Mucosa of rectum (tissue), 2 donors: ENCODE measurements around the gene DLGAP5.

ENCODE experiments used
- H3K27ac ChIP-seq, 2 donors: one replicate each; pipeline ENCODE4 v1.7.0; 2013; ENCODE audit warnings: inconsistent platforms in 2 of 2, low read depth in 2 of 2, low read length in 2 of 2
- H3K27me3 ChIP-seq, 2 donors: one replicate each; pipeline ENCODE4 v1.7.0; 2013; ENCODE audit warnings: low read length in 2 of 2; ENCODE audit not compliant: control insufficient read depth in 2 of 2, insufficient read depth in 2 of 2
- H3K36me3 ChIP-seq, 2 donors: one replicate each; pipeline ENCODE4 v1.7.0; 2013; ENCODE audit warnings: low read length in 2 of 2; ENCODE audit not compliant: control insufficient read depth in 2 of 2, insufficient read depth in 2 of 2
- H3K4me1 ChIP-seq, 2 donors: one replicate each; pipeline ENCODE4 v1.7.0; 2013; ENCODE audit warnings: low read length in 2 of 2, mild to moderate bottlenecking in 1 of 2; ENCODE audit not compliant: control insufficient read depth in 2 of 2, insufficient read depth in 2 of 2
- H3K4me3 ChIP-seq, 2 donors: one replicate each; pipeline ENCODE4 v1.7.0; 2013; ENCODE audit warnings: low read length in 2 of 2
- H3K9ac ChIP-seq, 2 donors: one replicate each; pipeline ENCODE4 v1.7.0; 2013; ENCODE audit warnings: low read length in 2 of 2, low read depth in 1 of 2, mild to moderate bottlenecking in 1 of 2
- H3K9me3 ChIP-seq, 2 donors: one replicate each; pipeline ENCODE4 v1.7.0; 2013; ENCODE audit warnings: low read length in 2 of 2; ENCODE audit not compliant: control insufficient read depth in 2 of 2
- donor health status: healthy.
- donor health status: Normal muscosa, but diverticular disease.

Gene DLGAP5

GRCh38 chr14:55220230-55220629 is 28.8 kb upstream of the DLGAP5 start:
- no peaks in the 10 kb centered on the region for H3K27me3 ChIP-seq
- H3K4me1 ChIP-seq = no peaks in the 10 kb centered on the region
- H3K9ac ChIP-seq = no peak overlapping the region
- no peak overlapping the region for H3K27ac ChIP-seq
- no peaks in the 10 kb centered on the region for H3K36me3 ChIP-seq
- H3K9me3 ChIP-seq = no peaks in the 10 kb centered on the region
- no peak overlapping the region for H3K4me3 ChIP-seq

DNA sequence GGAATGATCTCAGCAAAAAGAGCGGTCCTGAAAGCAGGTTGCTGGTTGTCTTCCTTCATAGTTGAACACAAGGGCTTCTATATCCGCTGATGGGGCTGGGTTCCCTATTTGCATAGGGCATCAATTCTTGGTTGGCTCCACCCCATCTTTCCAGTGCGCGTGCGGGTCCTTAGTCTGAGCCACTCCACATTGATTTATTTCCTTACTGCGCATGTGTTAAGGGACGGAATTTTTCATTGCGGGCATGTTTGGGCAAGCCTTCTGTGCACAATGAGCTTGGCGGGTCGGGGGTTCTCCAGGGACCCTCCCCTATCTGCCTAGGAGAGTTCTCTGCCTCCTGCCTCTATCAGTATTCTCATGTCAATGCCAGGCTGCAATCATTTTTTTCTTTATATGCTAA is 21.2 kb upstream of the DLGAP5 start:
- no peak overlapping the region for H3K27ac ChIP-seq
- no peak overlapping the region for H3K9ac ChIP-seq
- no peaks in the 10 kb centered on the region for H3K36me3 ChIP-seq
- no peak overlapping the region for H3K4me3 ChIP-seq
- no peaks in the 10 kb centered on the region for H3K27me3 ChIP-seq
- no peaks in the 10 kb centered on the region for H3K4me1 ChIP-seq
- H3K9me3 ChIP-seq = no peaks in the 10 kb centered on the region

DNA sequence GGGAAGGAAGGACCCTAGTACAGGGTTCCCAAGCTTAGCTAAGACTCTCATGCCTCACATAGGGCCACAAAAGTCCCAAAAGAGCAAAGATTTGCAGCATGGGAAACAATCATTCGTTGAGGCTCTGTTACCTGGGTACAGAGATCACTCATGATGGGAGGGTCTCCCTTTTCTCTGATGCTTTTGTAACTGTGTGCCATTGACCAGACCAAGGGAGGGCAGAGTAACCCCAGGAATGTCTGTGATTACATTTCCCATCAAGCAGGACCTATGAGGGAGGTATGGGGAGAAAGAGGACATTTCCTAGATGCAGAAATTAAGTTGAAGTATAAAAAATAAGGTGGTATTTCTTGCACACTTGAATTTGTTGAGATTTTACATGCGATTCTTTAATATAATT is 16.4 kb upstream of the DLGAP5 start:
- no peaks in the 10 kb centered on the region for H3K36me3 ChIP-seq
- H3K27me3 ChIP-seq = no peaks in the 10 kb centered on the region
- no peak overlapping the region for H3K4me3 ChIP-seq
- no peaks in the 10 kb centered on the region for H3K4me1 ChIP-seq
- H3K9ac ChIP-seq = no peak overlapping the region
- H3K27ac ChIP-seq = no peak overlapping the region
- H3K9me3 ChIP-seq = no peaks in the 10 kb centered on the region

GRCh38 chr14:55206175-55206693 is 14.8 kb upstream of the DLGAP5 start:
- H3K4me1 ChIP-seq = no peaks in the 10 kb centered on the region
- no peak overlapping the region for H3K27ac ChIP-seq
- no peaks in the 10 kb centered on the region for H3K27me3 ChIP-seq
- no peaks in the 10 kb centered on the region for H3K36me3 ChIP-seq
- H3K9ac ChIP-seq = no peak overlapping the region
- no peaks in the 10 kb centered on the region for H3K9me3 ChIP-seq
- H3K4me3 ChIP-seq = no peak overlapping the region

- Histone ChIP-seq H3K27me3 (no peaks in the 10 kb centered on the region), H3K27ac (no peak overlapping the region), H3K36me3 (no peaks in the 10 kb centered on the region), H3K4me3 (peak overlapping the region; percentile 13 to 50), H3K9me3 (no peaks in the 10 kb centered on the region), H3K4me1 (no peaks in the 10 kb centered on the region), H3K9ac (no peak overlapping the region)
These were observed 10.1 kb upstream of the DLGAP5 start for GRCh38 chr14:55201219-55202101.

DNA sequence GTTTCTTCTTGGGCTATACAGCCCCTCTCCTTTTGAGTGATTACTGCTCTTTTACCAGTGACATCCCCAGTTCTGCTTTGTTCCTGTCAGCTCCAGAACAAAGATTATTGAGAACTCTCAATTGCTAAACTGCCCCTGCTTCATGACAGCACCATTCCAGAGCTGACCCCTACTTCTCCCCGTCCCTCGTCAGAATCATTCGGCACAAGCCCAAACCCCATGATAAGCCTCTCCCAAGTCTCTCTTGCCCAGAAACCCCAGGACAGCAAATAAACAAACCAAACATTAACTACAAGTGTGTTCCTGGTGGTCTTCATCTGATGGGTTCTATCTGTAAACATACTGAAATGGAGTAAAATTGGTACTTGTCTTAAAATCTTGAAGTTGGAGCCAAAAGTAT is 9.3 kb upstream of the DLGAP5 start:
- no peaks in the 10 kb centered on the region for H3K36me3 ChIP-seq
- no peak overlapping the region for H3K9ac ChIP-seq
- no peaks in the 10 kb centered on the region for H3K4me1 ChIP-seq
- no peak overlapping the region for H3K4me3 ChIP-seq
- H3K9me3 ChIP-seq = no peaks in the 10 kb centered on the region
- H3K27ac ChIP-seq = no peak overlapping the region
- H3K27me3 ChIP-seq = no peaks in the 10 kb centered on the region

DNA sequence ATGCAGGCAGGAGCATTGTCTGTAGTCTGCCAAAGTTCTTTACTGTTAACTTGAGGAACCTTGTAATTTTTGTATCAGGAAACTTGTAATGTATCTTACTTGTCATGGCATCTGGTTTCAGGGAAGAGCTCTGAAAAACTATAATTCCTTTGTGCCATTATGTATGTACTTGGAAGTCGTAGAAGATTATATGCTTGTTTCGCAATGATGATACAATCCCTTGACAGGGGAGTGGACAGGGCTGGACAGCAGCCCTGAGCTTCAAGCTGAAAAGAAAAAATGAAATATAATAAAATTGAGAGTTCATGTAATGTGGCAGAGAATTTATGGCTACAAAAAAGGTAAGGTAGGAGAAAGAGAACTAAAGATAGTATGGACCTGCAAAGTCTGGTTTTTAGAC is 7.4 kb upstream of the DLGAP5 start:
- Histone ChIP-seq H3K4me1 (no peaks in the 10 kb centered on the region), H3K27ac (no peak overlapping the region), H3K36me3 (no peaks in the 10 kb centered on the region), H3K27me3 (no peaks in the 10 kb centered on the region), H3K9me3 (no peaks in the 10 kb centered on the region), H3K9ac (no peak overlapping the region), H3K4me3 (no peak overlapping the region)

- Histone ChIP-seq H3K27ac (no peak overlapping the region), H3K36me3 (no peaks in the 10 kb centered on the region), H3K4me1 (peaks cover 6 to 10% of the 10 kb centered on the region in 2 donors), H3K27me3 (no peaks in the 10 kb centered on the region), H3K4me3 (no peak overlapping the region), H3K9me3 (no peaks in the 10 kb centered on the region), H3K9ac (no peak overlapping the region)
These were observed 3.4 kb upstream of the DLGAP5 start for GRCh38 chr14:55194656-55195355.

DNA sequence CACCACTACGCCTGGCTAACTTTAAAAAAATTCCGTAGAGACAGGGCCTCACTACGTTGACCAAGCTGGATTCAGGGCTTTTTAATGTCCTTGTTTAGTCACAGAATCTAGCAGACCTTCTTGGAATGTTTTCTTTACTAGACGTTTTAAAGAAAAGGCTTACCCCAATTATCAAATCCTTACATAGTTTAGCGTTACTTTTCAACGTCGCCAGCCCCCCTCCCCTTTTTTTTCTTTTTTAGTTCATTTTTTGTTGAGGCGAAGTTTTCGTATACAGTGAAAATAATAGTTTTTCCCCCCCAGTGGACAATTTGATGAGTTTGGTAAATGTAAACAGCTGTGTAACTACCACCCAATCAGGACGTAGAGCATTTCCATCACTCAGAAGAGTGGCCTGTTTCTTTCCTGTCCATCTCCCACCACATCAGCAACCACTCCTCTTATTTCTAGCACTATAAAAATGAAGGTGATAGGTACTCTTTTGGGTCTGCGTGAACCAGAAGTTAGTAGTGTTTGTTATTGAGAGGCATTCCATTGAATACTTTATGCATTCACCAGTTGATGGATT is 753 bp upstream of the DLGAP5 start:
- Histone ChIP-seq H3K4me1 (peaks cover 6 to 10% of the 10 kb centered on the region in 2 donors), H3K36me3 (no peaks in the 10 kb centered on the region), H3K4me3 (peak overlapping the region; percentile 86 to 92), H3K27ac (peak overlapping the region; percentile 58 to 65), H3K9me3 (no peaks in the 10 kb centered on the region), H3K9ac (peak overlapping the region; percentile 74 to 88), H3K27me3 (no peaks in the 10 kb centered on the region)

- no peaks in the 10 kb centered on the region for H3K36me3 ChIP-seq
- no peak overlapping the region for H3K27ac ChIP-seq
- no peaks in the 10 kb centered on the region for H3K27me3 ChIP-seq
- H3K9me3 ChIP-seq = no peaks in the 10 kb centered on the region
- H3K4me3 ChIP-seq = peak overlapping the region; percentile 86 to 92
- peaks cover 6 to 10% of the 10 kb centered on the region in 2 donors for H3K4me1 ChIP-seq
- H3K9ac ChIP-seq = peak overlapping the region; percentile 20 to 69
These were observed 531 bp downstream of the DLGAP5 start for GRCh38 chr14:55190906-55191202.
